Activated CD8-positive, alpha-beta memory T cell treated with anti-CD3 and anti-CD28 coated beads, Interleukin-2, amount 10 ng/mL, durations not matched to agents 7 days and 5 days (primary cell): ENCODE data around the gene CNTN5. TPM values are rescaled to one million over a fixed set of nuclear protein-coding genes. Genes with fewer than 3 reads are reported as not detected.

Source experiments
- ATAC-seq: fragments of 150-1000 bp; cut with Tn5 transposase; one replicate; pipeline ENCODE4 v1.10.0; 2021; ENCODE audit warnings: moderate library complexity
- CTCF ChIA-PET: fragments of 350-600 bp; sonication (Branson Sonifier 250); formaldehyde crosslinking; loops from one replicate; lab custom pipeline; 2021; ENCODE audit warnings: antibody characterized with exemption; lab: Charles Lee
- DNase-seq: peaks from one replicate; pipeline ENCODE4 v3.0.0-alpha.2; 2020
- H3K27ac Mint-ChIP-seq: one replicate; pipeline ENCODE4 v1.8.0; 2021; ENCODE audit warnings: mild to moderate bottlenecking, mixed read lengths
- H3K27me3 Mint-ChIP-seq: one replicate; pipeline ENCODE4 v1.8.0; 2021; ENCODE audit warnings: mixed read lengths
- H3K36me3 Mint-ChIP-seq: one replicate; pipeline ENCODE4 v1.8.0; 2021; ENCODE audit warnings: mild to moderate bottlenecking, mixed read lengths
- H3K4me1 Mint-ChIP-seq: one replicate; pipeline ENCODE4 v1.8.0; 2021; ENCODE audit warnings: mixed read lengths
- H3K4me3 Mint-ChIP-seq: one replicate; pipeline ENCODE4 v1.8.0; 2021; ENCODE audit warnings: mild to moderate bottlenecking, moderate library complexity, mixed read lengths
- H3K9me3 Mint-ChIP-seq: one replicate; pipeline ENCODE4 v1.8.0; 2022; ENCODE audit warnings: low read depth, mixed read lengths
- total RNA-seq, 2 experiments: library from RNA; stranded (reverse); gene quantifications; one replicate each; pipeline ENCODE4 v1.2.3, GENCODE V29; 2021

Gene CNTN5
- total RNA-seq, 2 experiments from 2014 or later = not detected

GRCh38 chr11:99893811-99894210, 873.1 kb downstream of the CNTN5 start:
- Mint-ChIP-seq H3K4me3 (no peak overlapping the region), H3K36me3 (no peaks in the 10 kb centered on the region), H3K27ac (no peak overlapping the region), H3K4me1 (no peaks in the 10 kb centered on the region), H3K9me3 (peaks cover 9% of the 10 kb centered on the region), H3K27me3 (no peaks in the 10 kb centered on the region)
- DNase-seq (no peak), ATAC-seq (no peak)
- CTCF ChIA-PET = no interaction called here

GRCh38 chr11:99901175-99901574, 880.4 kb downstream of the CNTN5 start:
- Mint-ChIP-seq H3K27ac (no peak overlapping the region), H3K36me3 (no peaks in the 10 kb centered on the region), H3K9me3 (peaks cover 9% of the 10 kb centered on the region), H3K4me1 (no peaks in the 10 kb centered on the region), H3K4me3 (no peak overlapping the region), H3K27me3 (no peaks in the 10 kb centered on the region)
- CTCF ChIA-PET = no interaction called here
- DNase-seq = no peak
- ATAC-seq = no peak

- no peak overlapping the region for H3K4me3 Mint-ChIP-seq
- ATAC-seq = no peak
- no peak for DNase-seq
- H3K27ac Mint-ChIP-seq = no peak overlapping the region
- CTCF ChIA-PET = no interaction called here
- no peaks in the 10 kb centered on the region for H3K4me1 Mint-ChIP-seq
- H3K36me3 Mint-ChIP-seq = no peaks in the 10 kb centered on the region
- H3K9me3 Mint-ChIP-seq = peaks cover 4% of the 10 kb centered on the region
- no peaks in the 10 kb centered on the region for H3K27me3 Mint-ChIP-seq
Measured at GRCh38 chr11:99911116-99911515, 890.4 kb downstream of the CNTN5 start.

GRCh38 chr11:99916078-99916477, 895.3 kb downstream of the CNTN5 start:
- Mint-ChIP-seq H3K4me1 (no peaks in the 10 kb centered on the region), H3K36me3 (no peaks in the 10 kb centered on the region), H3K27ac (no peak overlapping the region), H3K4me3 (no peak overlapping the region), H3K9me3 (peaks cover 19% of the 10 kb centered on the region), H3K27me3 (no peaks in the 10 kb centered on the region)
- ATAC-seq (no peak), DNase-seq (no peak)
- CTCF ChIA-PET = no interaction called here

GRCh38 chr11:99918761-99919160, 898.0 kb downstream of the CNTN5 start:
- CTCF ChIA-PET = no interaction called here

GRCh38 chr11:99920956-99921355, 900.2 kb downstream of the CNTN5 start:
- CTCF ChIA-PET = no interaction called here
- Mint-ChIP-seq H3K4me3 (no peak overlapping the region), H3K4me1 (no peaks in the 10 kb centered on the region), H3K9me3 (peaks cover 21% of the 10 kb centered on the region), H3K36me3 (no peaks in the 10 kb centered on the region), H3K27ac (no peak overlapping the region), H3K27me3 (no peaks in the 10 kb centered on the region)
- DNase-seq = no peak
- no peak for ATAC-seq

More at GRCh38 chr11:99918761-99919160, 898.0 kb downstream of the CNTN5 start:
- ATAC-seq (no peak), DNase-seq (no peak)
- Mint-ChIP-seq H3K4me1 (no peaks in the 10 kb centered on the region), H3K36me3 (no peaks in the 10 kb centered on the region), H3K27ac (no peak overlapping the region), H3K4me3 (no peak overlapping the region), H3K9me3 (peaks cover 24% of the 10 kb centered on the region), H3K27me3 (no peaks in the 10 kb centered on the region)

- CTCF ChIA-PET = no interaction called here
Measured at GRCh38 chr11:99925968-99926367, 905.2 kb downstream of the CNTN5 start.

GRCh38 chr11:99932684-99933083, 911.9 kb downstream of the CNTN5 start:
- DNase-seq = no peak
- CTCF ChIA-PET = no interaction called here
- Mint-ChIP-seq H3K36me3 (no peaks in the 10 kb centered on the region), H3K27ac (no peak overlapping the region), H3K9me3 (peaks cover 11% of the 10 kb centered on the region), H3K27me3 (no peaks in the 10 kb centered on the region), H3K4me3 (no peak overlapping the region), H3K4me1 (no peaks in the 10 kb centered on the region)
- no peak for ATAC-seq

More at GRCh38 chr11:99925968-99926367, 905.2 kb downstream of the CNTN5 start:
- no peak for DNase-seq
- Mint-ChIP-seq H3K36me3 (no peaks in the 10 kb centered on the region), H3K4me1 (no peaks in the 10 kb centered on the region), H3K27me3 (no peaks in the 10 kb centered on the region), H3K9me3 (peaks cover 13% of the 10 kb centered on the region), H3K27ac (no peak overlapping the region), H3K4me3 (no peak overlapping the region)
- no peak for ATAC-seq

- DNase-seq (no peak), ATAC-seq (no peak)
- no peak overlapping the region for H3K4me3 Mint-ChIP-seq
- H3K36me3 Mint-ChIP-seq = no peaks in the 10 kb centered on the region
- peaks cover 11% of the 10 kb centered on the region for H3K9me3 Mint-ChIP-seq
- no peaks in the 10 kb centered on the region for H3K4me1 Mint-ChIP-seq
- no peak overlapping the region for H3K27ac Mint-ChIP-seq
- H3K27me3 Mint-ChIP-seq = no peaks in the 10 kb centered on the region
- CTCF ChIA-PET = no interaction called here
Measured at GRCh38 chr11:99934008-99934407, 913.3 kb downstream of the CNTN5 start.

GRCh38 chr11:99937330-99937729, 916.6 kb downstream of the CNTN5 start:
- DNase-seq = no peak
- CTCF ChIA-PET = no interaction called here
- no peaks in the 10 kb centered on the region for H3K36me3 Mint-ChIP-seq
- H3K27ac Mint-ChIP-seq = no peak overlapping the region
- no peak for ATAC-seq
- no peak overlapping the region for H3K4me3 Mint-ChIP-seq
- peaks cover 10% of the 10 kb centered on the region for H3K9me3 Mint-ChIP-seq
- no peaks in the 10 kb centered on the region for H3K27me3 Mint-ChIP-seq
- no peaks in the 10 kb centered on the region for H3K4me1 Mint-ChIP-seq

- peaks cover 5% of the 10 kb centered on the region for H3K9me3 Mint-ChIP-seq
- H3K27ac Mint-ChIP-seq = no peak overlapping the region
- ATAC-seq = no peak
- no peak for DNase-seq
- H3K36me3 Mint-ChIP-seq = no peaks in the 10 kb centered on the region
- no peaks in the 10 kb centered on the region for H3K4me1 Mint-ChIP-seq
- H3K4me3 Mint-ChIP-seq = no peak overlapping the region
- no peaks in the 10 kb centered on the region for H3K27me3 Mint-ChIP-seq
- CTCF ChIA-PET = no interaction called here
Measured at GRCh38 chr11:99952816-99953215, 932.1 kb downstream of the CNTN5 start.

- H3K27ac Mint-ChIP-seq = no peak overlapping the region
- no peaks in the 10 kb centered on the region for H3K36me3 Mint-ChIP-seq
- peaks cover 10% of the 10 kb centered on the region for H3K9me3 Mint-ChIP-seq
- H3K4me3 Mint-ChIP-seq = no peak overlapping the region
- ATAC-seq = no peak
- DNase-seq = no peak
- H3K27me3 Mint-ChIP-seq = no peaks in the 10 kb centered on the region
- CTCF ChIA-PET = no interaction called here
- no peaks in the 10 kb centered on the region for H3K4me1 Mint-ChIP-seq
Measured at GRCh38 chr11:99960536-99960935, 939.8 kb downstream of the CNTN5 start.

GRCh38 chr11:99968336-99968735, 947.6 kb downstream of the CNTN5 start:
- no peak for ATAC-seq
- no peak for DNase-seq
- Mint-ChIP-seq H3K36me3 (no peaks in the 10 kb centered on the region), H3K4me1 (no peaks in the 10 kb centered on the region), H3K9me3 (peaks cover 6% of the 10 kb centered on the region), H3K27ac (no peak overlapping the region), H3K4me3 (no peak overlapping the region), H3K27me3 (no peaks in the 10 kb centered on the region)
- CTCF ChIA-PET = no interaction called here

- Mint-ChIP-seq H3K9me3 (peaks cover 10% of the 10 kb centered on the region), H3K27me3 (no peaks in the 10 kb centered on the region)
Measured at GRCh38 chr11:99973993-99974392, 953.2 kb downstream of the CNTN5 start.

GRCh38 chr11:99979042-99979441, 958.3 kb downstream of the CNTN5 start:
- ATAC-seq (no peak), DNase-seq (no peak)
- H3K4me1 Mint-ChIP-seq = no peaks in the 10 kb centered on the region
- peaks cover 12% of the 10 kb centered on the region for H3K9me3 Mint-ChIP-seq
- no peaks in the 10 kb centered on the region for H3K27me3 Mint-ChIP-seq
- CTCF ChIA-PET = no interaction called here
- H3K4me3 Mint-ChIP-seq = no peak overlapping the region
- H3K36me3 Mint-ChIP-seq = no peaks in the 10 kb centered on the region
- no peak overlapping the region for H3K27ac Mint-ChIP-seq

More at GRCh38 chr11:99973993-99974392, 953.2 kb downstream of the CNTN5 start:
- CTCF ChIA-PET = no interaction called here
- no peaks in the 10 kb centered on the region for H3K4me1 Mint-ChIP-seq
- H3K4me3 Mint-ChIP-seq = no peak overlapping the region
- DNase-seq (no peak), ATAC-seq (no peak)
- H3K36me3 Mint-ChIP-seq = no peaks in the 10 kb centered on the region
- H3K27ac Mint-ChIP-seq = no peak overlapping the region
